D341Med (cell line): ENCODE measurements around the gene KRT71.
A peak's percentile ranks its signal among the peaks of the same experiment; 100 is the strongest.
"Not testable (repeated sequence)": the region's sequence is repeated elsewhere in the genome, so short reads cannot be mapped to it uniquely, and the experiment has no call there.

Experiments
- DNase-seq: peaks from one replicate; pipeline ENCODE4 v3.0.0; 2012; ENCODE audit warnings: low spot score

Gene KRT71

DNA sequence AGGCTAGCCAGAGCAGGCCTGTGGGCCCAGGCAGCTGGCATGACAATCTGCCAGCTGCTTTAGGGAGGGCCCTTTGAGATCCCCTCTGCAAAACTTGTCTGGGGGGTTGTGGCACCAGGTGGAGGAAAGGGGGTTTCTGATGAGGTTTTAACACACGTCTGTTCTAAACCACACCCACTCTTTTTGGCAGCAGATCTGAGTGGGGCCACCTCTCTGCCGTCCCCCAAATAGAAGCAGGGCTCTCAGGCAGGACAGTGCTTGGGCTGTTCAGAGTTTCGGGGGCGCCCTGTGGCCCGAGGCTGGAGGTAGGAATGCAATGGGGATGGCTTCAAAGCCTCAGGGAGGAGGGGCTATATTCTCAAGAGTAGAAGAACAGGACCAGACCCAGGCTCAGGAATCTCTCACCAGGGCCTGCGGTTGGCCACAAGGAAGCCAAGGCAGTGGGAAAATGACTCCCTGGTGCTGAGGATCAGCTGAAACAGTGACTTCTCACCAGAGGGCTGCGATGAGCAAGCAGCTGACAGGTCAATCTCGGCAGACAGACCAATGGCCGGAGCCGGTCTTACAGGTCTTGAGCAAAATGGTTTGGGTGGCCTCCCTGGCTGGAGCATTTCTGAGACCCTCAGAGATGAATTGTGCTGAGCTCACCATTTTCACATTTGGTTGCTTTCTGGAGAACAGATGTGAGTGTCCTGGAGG is 31.2 kb downstream of the KRT71 start:
- peak; percentile 18 for DNase-seq

DNA sequence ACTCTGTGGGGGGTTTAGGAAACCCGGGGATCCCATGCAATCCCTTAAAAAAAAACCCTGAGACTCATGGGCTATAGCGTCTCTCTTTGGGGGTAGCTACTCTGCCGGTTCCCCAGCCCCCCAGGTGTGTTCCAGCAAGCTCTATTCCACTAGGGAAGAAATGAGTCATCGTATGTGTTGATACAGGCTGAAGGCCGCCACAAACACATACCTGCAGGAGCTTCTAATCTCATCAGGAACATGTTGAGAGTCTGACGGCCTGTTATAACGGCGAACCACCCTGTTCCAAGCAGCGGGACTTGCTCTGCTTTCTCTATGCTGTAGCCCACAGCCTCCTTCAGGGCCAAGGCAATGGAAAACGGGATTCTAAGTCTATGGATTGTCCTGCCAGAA is 31.8 kb downstream of the KRT71 start:
- peak; percentile 8 for DNase-seq

DNA sequence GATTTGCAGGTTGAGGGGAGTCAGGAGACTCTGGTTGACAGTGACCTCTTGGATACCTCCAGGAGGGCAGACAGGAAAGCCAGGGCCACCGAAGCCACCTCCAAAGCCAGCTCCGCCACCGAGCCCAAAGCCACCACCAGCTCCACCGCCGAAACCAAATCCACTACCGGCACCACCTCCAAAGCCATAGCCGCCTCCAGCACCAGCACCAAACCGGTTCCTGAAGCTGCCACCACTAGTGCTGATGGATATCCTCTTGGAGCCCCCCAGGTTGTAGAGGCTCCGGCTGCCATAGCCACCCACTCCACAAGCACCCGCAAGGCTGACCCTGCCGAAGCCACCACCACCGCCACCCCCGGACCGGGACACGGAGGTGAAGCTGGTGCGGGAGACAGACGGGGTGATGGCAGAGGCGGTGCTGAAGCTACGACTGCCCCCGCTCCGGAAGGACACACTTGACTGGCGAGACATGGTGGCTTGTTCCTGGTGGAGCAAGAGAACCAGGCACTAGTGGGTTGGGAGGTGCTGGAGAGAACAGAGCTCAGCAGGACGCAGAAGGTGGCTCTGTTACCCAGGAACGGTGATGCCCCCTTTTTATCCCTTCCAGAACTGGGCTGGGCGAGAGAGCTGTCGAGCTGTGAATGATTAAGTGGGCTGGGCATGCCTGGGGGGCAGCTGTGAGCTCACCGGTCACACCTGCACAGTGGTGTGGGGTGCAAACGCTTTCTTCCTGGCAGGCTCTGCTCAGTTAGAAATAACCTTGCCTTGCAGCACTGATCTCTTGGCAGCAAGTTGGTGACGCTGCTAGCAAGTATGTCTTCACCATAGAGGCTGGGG is 32.9 kb downstream of the KRT71 start, which contains the start of gene KRT5:
TSS of gene KRT5 (minus strand) at position 569 of the 837 bp plus-strand sequence. CDS start at position 471, 98 bp downstream.
- peak; percentile 19 for DNase-seq

DNA sequence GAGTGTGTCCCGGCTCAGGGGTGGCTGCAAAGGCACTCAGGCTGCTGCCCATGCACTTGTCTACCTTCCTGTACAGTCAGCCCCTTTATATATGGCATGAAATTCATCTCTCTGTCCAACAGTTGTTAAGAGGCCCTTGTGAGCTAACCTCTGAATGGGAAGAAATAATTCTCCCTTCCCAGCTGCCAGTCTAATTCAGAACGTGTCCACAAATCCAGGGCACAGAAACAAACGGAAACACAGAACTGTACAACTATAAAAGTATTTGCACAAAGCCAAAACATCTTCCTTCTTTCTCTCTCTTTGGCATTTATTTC is 33.6 kb downstream of the KRT71 start:
- DNase-seq: peak; percentile 21

DNA sequence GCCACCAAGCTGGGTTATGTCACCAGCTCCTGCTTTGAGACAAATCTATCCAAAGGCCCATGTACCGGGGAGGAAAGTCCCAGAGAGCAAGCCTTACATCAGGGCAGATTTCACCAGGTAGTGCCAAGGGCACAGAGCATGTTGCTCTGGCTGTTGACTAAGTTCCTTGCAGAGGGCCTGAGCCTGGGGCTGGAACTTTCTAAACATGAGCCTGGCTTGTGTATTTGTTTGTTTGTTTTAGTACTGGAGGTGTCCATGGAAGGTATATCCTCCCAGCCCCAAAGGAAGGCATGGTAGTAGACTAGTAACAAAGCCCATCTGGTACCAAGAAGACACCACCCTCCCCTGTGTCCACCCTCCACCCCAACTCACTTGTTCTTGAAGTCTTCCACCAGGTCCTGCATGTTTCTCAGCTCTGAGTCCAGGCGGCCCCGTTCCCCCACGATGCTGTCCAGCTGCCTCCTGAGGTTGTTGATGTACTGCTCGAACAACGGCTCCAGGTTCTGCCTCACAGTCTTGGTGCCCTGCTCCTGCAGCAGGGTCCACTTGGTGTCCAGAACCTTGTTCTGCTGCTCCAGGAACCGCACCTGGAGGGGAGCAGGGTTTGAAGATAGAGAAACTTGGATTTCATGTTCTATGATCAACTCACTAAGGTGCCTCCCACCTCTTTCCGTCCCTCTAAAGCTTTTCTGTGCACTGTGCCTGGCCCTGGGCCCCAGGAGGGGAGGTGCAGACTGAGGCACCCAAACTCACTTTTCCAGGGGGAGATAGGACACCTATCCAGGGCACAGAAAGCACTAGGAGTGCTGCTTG is 34.2 kb downstream of the KRT71 start:
- DNase-seq: peak; percentile 3

DNA sequence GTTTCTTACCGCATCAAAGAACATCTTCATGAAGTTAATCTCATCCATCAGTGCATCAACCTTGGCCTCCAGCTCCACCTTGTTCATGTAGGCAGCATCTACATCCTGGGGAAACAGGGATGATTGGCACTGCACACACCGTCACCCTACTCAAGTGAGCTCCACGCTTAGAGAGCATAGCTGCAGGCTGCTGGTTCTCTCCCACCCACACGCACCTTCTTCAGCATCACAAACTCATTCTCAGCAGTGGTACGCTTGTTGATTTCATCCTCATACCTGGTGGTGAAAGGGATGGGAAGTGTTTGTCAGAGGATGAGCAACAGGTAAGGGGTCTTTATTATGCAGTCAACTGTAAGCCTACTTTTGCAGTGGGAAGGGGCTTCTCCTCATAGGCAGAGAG is 35.1 kb downstream of the KRT71 start:
- DNase-seq: peak; percentile 10

DNA sequence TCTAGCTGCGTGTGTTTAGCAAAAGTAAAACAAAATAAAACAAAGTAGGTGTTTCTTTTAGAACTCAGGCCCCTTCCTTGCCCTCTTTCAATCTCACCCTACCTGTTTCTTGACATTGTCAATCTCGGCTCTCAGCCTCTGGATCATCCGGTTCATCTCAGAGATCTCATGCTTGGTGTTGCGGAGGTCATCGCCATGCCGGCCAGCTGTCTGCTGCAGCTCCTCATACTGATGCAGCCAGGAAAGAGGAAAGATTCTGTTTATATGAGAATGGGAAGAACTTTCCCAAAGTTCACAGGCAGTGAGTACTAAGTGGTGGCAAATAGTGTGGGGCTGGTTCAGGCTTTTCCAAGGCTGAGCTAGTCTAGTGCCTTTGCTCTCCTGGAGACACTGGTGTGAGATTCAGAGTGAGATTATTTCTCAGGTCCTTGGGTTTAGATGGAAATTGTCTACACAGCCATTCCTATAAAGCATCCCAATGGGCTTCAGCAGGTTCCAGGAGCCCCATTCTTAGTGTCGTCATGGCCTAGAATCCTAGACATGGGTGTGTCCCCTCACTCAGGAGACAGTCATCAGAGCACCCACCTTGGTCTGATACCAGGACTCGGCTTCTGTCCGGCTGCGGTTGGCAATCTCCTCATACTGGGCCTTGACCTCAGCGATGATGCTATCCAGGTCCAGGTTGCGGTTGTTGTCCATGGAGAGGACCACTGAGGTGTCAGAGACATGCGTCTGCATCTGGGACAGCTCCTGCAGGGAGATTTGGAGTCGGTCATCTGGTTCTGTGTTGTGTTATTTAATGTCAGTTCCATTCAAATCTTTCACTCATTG is 35.7 kb downstream of the KRT71 start:
- DNase-seq: peak; percentile 2

DNA sequence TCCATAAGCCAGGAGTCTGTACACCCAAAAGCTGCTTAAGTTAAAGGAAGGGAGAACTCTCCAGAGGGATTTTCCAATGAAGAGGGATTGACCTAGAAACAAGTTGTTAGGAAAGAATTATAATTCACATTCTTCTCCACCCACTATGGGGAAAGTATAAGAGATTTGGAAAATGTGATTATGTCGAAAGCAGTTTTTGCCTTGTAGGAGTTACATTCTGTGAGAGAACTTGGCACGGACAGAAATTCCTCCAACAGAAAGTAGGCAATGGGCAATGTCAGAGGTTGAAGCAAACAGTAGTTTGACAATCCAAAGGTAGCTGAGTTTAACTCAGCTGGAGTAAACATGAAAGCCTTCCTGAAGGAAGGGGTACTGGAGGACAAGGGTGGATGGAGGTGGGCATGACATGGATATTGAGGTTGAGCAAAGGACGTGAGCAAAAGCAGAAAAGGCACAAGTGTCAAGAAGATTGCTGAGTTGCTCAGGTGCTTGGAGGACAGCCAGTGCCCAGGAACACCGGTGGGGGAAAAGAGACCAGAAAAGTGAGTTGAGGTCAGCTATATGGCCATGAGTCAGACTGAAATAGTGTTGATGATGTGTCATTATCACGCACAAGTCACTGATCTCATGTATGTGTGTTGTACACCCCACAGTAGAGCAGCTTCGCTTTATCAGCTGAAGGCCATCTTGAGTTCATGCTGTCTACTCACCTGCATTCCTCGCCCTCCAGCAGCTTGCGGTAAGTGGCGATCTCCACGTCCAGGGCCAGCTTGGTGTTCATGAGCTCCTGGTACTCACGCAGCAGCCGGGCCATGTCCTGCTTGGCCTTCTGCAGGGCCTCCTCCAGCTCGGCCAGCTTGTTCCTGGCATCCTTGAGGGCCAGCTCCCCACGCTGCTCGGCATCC is 36.8 kb downstream of the KRT71 start:
- peak; percentile 3 for DNase-seq

DNA sequence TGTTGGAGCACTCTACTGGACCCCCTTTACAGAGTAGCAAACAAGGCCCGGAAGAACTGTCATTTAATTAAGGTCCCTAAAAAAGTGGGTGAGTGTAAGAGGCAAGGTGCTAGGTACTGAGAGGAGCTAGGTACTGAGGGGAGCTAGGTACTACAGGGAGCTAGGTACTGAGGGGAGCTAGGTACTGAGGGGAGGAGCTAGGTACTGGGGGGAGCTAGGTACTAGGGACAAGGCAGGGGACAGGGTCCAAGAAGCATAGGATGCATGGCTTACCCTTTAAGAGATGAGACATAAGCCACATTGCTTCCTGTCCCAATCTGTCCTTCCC is 37.7 kb downstream of the KRT71 start:
- no peak for DNase-seq

DNA sequence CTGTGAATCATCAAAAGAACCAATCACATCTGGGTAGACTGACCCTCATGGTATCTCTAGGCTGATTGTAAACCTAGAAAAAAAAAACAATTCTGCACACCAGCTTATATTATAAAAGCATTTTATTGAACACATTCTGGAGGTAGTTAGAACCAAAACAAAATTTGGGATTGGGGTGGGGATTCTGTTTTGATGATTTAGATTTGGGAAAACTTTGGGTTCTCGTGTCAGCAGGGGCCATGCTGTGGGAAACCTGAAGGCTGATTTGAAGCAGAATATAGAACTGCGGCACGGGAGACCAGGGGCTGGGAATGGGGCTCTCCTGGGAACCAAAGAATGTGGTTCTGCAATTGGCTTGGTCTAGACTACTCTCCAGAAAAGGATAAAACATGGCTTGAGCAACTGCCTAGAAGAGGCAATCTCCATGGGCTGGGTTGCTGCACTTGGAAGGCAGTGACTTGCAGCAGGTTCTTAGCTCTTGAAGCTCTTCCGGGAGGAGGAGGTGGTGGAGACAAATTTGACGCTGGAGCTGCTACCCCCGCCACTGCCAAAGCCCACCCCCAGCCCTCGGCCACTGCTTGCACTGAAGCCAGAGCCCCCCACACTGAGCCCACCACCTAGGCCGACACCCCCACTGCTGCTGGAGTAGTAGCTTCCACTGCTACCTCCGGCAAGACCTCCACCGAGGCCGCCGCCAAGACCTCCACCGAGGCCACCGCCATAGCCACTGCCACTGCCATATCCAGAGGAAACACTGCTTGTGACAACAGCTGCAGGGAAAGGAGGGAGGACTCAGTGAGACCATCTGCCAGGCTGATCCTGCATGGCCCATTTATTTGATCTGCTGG is 38.2 kb downstream of the KRT71 start:
- DNase-seq: no peak

DNA sequence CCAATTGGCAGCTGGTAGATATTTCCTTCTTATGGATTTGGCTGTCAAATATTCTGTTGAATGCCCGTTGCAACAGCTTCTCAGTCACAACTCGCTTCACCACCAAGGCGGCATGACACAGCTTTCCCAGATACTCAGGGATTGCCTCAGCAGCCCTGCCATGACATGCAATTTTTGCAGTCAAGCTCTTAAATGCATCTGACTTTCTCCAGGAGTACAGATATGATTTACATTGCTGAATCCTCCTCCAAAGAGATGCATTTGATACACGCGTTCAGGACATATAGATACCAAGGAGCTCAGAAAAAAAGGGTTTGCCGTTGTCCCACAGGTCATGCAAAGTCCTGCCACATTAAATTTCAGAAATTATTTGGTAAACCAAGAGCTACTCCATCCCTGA is 39.2 kb downstream of the KRT71 start:
- no peak for DNase-seq

DNA sequence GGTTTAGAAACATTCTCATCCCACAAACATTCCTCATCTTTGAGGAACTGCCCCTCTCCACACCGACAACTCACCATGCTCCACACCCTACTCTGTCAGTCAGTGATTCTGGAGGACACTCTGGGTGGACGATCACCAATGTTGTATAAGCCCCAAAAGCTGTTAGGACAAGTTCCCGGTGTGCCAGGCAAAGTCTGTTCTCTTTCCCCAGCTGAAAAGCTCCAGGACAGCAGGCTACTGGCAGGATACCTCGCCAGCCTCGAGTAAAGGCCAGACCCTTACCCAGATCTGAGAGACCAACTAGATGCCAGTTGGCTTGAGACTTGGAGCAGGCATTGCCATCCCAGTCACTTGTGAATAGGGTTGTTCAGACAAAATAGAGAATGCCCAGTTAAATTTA is 44.7 kb downstream of the KRT71 start:
- DNase-seq: no peak

DNA sequence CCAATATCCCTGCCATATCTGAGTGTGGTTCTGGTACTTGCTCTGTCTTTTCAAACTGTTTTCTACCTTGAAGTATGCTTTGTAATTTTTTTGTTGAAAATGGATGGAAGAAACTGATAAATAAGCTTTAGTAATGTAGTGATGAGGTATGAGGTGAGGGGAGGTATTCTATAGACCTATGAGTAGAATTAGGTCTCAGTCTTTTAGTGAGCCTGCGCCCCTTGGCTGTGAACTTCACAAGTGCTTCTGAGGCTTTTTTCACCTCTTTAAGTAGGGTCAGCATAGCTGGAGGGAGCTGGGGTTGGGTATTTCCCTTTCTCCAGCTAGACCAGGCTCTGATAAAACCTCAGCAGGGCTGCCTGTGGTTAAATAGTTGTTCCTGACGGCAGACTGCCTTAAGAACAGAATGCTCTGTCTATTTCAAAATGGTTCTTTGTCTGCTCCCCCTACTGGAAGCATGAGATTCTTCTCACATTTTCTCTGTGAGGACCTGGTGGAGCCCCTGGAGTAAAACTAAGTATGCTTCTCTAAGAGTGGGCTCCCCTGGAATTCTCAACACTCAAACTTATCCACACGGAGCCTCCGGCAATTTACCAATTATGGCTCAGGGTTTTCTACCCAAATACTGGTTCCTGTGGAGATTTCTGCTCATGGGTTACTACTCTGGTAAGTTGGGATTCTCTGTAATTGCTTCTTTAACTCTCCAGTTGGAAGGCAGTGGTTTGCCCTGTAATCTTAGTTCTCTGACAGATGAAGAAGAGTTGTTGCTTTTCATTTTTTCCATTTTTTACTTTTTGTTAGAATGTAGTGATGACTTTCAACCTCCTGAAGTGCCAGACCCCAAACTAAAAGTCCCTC is 45.9 kb downstream of the KRT71 start:
- DNase-seq: peak; percentile 55

DNA sequence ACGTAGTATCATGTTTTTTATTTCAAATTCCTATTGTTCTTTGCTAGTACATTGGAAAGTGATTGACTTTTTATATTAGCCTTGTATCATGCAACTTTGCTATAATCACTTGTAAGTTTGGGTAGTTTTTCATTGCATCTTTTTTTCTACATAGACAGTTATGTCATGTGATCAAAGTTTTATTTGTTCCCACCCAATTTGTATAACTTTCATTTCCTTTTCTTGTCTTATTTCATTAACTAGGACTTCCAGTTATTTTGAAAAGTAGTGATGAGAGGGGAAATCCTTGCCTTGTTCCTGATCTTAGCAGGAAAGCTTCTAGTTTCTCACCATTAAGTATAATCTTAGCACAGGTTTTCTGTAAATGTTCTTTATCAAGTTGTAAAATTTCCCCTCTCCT is 50.1 kb downstream of the KRT71 start:
- DNase-seq: no peak

DNA sequence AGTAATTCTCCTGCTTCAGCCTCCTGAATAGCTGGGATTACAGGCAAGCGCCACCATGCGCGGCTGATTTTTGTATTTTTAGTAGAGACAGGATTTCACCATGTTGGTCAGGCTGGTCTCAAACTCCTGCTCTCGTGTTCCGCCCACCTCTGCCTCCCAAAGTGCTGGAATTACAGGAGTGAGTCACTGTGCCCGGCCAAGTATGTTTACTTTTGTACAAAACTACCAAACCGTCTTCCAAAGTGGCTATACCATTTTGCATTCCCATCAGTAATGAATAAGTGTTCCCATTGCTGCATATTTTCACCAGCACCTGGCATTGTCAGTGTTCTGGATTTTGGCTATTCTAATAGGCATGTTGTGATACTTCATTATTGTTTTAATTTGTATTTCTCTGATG is 51.5 kb downstream of the KRT71 start:
- DNase-seq: no peak

DNA sequence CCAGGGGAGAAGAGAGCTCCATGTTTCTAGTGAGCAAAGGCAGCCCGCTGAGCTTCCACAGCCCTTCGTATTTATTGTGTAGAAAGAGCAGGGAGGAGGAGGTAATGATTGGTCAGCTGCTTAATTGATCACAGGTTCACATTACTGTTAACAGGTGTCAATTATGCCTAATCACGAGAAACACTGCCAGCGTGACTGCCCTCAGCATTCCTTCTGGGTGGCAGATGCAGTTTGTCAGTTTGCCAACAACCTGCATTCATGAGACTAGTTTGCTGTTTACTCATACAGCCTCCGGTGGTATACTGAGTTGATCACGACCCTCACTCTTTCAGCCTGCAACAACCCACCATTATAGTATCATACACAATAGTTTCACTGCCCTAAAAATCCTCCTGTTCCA is 52.4 kb downstream of the KRT71 start:
- not testable (repeated sequence) for DNase-seq

DNA sequence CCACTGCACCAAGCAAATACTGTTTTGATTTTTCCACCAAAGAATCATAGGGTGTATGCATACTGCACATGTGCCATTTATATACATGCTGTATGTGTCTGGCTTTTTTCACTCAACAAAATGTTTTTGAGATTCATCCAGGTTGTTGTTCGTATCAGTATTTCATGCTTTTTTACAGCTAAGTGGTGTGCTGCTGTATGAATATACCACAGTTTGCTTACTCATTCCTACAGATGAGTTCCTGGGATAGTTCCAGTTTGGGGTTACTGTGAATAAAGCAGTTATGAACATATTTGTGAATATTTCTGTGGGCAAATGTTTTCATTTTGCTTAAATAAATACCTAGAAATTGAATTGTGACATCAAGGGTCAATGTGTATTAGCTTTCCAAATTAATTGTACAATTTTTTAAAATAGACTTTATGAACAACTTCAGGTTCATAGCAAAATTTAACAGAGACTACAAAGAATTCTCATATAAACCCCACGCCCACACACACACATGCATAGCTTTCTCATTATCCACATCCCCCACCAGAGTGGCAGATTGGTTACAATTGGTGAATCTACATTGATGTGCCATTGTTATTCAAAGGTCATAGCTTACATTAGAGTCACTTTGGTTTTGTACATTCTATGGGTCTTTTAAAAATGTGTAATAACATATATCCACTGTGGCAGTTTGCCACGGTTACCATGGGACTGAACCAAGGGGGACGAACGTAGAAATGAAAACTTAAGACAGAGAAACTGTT is 53.0 kb downstream of the KRT71 start:
- no peak for DNase-seq

DNA sequence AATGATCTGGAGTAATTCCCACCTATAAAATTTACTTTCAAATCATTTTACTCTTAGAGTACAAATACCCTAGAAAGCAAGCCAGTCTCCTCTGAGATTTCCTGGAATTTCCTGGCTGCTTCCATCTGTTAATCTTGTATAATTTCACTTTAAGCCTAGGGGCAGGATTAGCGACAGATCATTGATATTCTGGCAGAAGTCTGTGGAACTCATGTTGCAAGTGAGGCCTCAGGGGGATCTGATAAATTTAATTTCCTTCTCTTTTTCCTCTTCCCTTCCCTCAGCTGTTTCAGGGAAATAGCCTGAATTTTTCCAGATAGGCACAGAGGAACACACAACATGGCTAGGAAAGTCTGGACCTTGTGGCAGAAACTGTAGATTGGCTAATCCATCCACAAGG is 54.0 kb downstream of the KRT71 start:
- DNase-seq: no peak
